ENCODE data around the gene CAMKV. TPM values are rescaled to one million over a fixed set of nuclear protein-coding genes. Genes with fewer than 3 reads are reported as not detected.
A peak's percentile ranks its signal among the peaks of the same experiment; 100 is the strongest.
"Not testable (repeated sequence)": the region's sequence is repeated elsewhere in the genome, so short reads cannot be mapped to it uniquely, and the experiment has no call there.

CAMKV gene
- total and polyA plus RNA-seq, 3 experiments from 2014 or later: 0.44 to 0.77 TPM; not detected in 1

DNA sequence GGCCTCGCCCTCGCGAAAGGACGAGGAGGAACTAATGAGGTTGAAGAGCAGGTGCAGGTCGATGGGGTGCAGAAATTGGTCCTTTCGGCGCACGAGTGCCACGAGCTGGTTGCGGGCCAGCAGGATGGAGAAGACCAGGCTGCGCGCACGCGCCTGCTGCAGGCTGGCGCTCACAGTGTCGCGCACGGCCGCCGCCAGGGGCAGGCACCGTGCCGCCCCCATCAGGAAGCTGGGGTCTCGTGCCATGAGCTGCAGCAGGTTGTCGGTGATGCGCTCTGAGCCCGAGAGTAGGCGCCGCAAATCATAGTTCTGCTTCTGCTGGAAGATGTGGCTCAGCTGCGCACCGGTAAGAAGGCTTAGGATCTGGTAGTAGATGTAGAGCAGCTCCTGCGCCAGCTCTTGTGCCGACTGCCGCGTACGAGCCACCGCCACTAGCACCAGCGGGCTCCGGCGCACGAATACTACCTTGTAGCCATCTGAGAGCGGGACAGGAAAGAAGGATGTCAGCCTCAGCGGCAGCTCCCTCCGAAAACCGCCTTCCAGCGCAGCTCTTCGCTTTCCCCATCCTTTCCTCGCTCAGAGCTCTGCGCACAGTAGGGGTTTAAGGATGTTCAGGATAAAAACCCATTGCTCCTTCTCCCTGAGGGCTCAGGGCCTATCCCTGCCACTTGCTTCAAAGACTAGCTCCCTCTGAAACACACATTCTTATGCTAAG is 40.9 kb upstream of the CAMKV start:
- Mint-ChIP-seq H3K27ac (peak overlapping the region in 1 of 8 donors; percentile 43), H3K36me3 (peaks cover 0 to 46% (median 13%) of the 10 kb centered on the region in 3 donors), H3K27me3 (no peaks in the 10 kb centered on the region), H3K9me3 (no peaks in the 10 kb centered on the region), H3K4me3 (no peak overlapping the region), H3K4me1 (peaks cover 10 to 16% (median 11%) of the 10 kb centered on the region in 3 donors)
- Histone ChIP-seq H3K4me3 (ENCODE audit: low read length) (no peak overlapping the region), H3K27ac (ENCODE audit: low read depth, low read length) (no peak overlapping the region), H3K36me3 (ENCODE audit: insufficient read depth, low read length) (peaks cover 8% of the 10 kb centered on the region), H3K9me3 (ENCODE audit: low read length) (no peaks in the 10 kb centered on the region), H3K4me1 (ENCODE audit: insufficient read depth, low read length) (peaks cover 12% of the 10 kb centered on the region), H3K27me3 (ENCODE audit: insufficient read depth, low read length, poor library complexity, severe bottlenecking) (no peaks in the 10 kb centered on the region)
- DNase-seq: no peak
- CTCF ChIA-PET: no interaction called here
- POLR2A ChIA-PET: no interaction called here

DNA sequence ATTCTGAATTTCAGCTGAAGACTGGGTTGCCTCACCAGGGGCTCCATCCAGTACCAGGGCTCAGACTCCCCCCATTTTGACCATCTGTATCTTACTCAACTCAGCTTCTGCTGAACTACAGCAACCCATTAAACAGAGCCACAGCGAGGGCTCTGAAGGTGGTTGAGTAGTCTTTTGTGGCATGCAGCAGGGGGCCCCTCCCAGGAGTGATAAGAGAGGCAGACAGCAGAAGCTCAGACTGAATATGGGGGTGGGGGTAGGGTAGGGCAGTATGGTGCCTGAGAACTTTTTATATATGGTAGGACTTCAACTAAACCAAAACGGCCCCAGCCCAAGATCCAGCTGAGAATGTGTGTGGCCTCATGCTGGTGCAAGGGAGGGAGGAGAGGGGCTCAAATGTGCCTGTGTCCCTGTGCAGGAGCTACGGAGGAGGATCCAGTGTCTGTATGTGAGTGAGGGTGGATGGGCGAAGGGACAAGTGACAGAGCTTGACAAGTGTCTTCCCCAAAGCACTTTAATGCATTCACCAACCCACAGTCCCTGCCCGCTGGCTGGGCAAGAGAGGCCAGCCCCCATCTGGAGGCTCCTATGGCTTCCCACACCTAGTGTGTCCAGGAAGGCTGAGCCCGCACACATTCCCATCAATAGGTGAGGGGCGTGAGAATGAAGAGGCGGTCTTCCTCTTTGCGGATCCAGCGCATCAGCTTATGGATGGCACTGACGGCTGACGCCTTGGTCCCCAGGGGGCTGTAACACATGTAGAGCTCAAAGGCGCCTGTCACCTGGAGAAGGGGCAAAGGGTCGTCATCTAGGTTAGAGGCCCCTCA is 38.9 kb upstream of the CAMKV start:
- Histone ChIP-seq H3K4me1 (ENCODE audit: insufficient read depth, low read length) (peaks cover 25% of the 10 kb centered on the region), H3K27ac (ENCODE audit: low read depth, low read length) (no peak overlapping the region), H3K36me3 (ENCODE audit: insufficient read depth, low read length) (peaks cover 8% of the 10 kb centered on the region), H3K4me3 (ENCODE audit: low read length) (no peak overlapping the region), H3K9me3 (ENCODE audit: low read length) (no peaks in the 10 kb centered on the region), H3K27me3 (ENCODE audit: insufficient read depth, low read length, poor library complexity, severe bottlenecking) (no peaks in the 10 kb centered on the region)
- ChIA-PET CTCF (no interaction called here), POLR2A (no interaction called here)
- H3K27me3 Mint-ChIP-seq: no peaks in the 10 kb centered on the region
- H3K27ac Mint-ChIP-seq: no peak overlapping the region
- H3K4me1 Mint-ChIP-seq: peaks cover 13 to 26% (median 17%) of the 10 kb centered on the region in 3 donors
- no peak overlapping the region for H3K4me3 Mint-ChIP-seq
- no peak for DNase-seq
- no peaks in the 10 kb centered on the region for H3K9me3 Mint-ChIP-seq
- H3K36me3 Mint-ChIP-seq: peaks cover 0 to 46% (median 13%) of the 10 kb centered on the region in 3 donors

- Mint-ChIP-seq H3K27ac (peak overlapping the region in 6 of 8 donors; percentile 54 to 98 (median 74)), H3K4me1 (peaks cover 13 to 30% (median 17%) of the 10 kb centered on the region in 3 donors), H3K4me3 (peak overlapping the region; percentile 33 to 74 (median 50)), H3K27me3 (no peaks in the 10 kb centered on the region), H3K9me3 (no peaks in the 10 kb centered on the region), H3K36me3 (peaks cover 0 to 27% (median 6%) of the 10 kb centered on the region in 3 donors)
- Histone ChIP-seq H3K4me3 (ENCODE audit: low read length) (peak overlapping the region; percentile 39), H3K27ac (ENCODE audit: low read depth, low read length) (peak overlapping the region; percentile 24), H3K4me1 (ENCODE audit: insufficient read depth, low read length) (peaks cover 25% of the 10 kb centered on the region), H3K27me3 (ENCODE audit: insufficient read depth, low read length, poor library complexity, severe bottlenecking) (no peaks in the 10 kb centered on the region), H3K9me3 (ENCODE audit: low read length) (no peaks in the 10 kb centered on the region), H3K36me3 (ENCODE audit: insufficient read depth, low read length) (peaks cover 8% of the 10 kb centered on the region)
- CTCF ChIA-PET: interaction anchor here (1.1 to 2.1 kb wide), 3 partner anchors 19 to 103 kb away, joined by 3 to 8 read pairs (median 3); partner anchors contain the start of gene INKA1
- POLR2A ChIA-PET: no interaction called here
- peak in 4 of 5 donors; percentile 16 to 63 (median 30) for DNase-seq
Measured at GRCh38 chr3:49906073-49906743, 36.5 kb upstream of the CAMKV start.

GRCh38 chr3:49904448-49904847 is 34.7 kb upstream of the CAMKV start:
- H3K27me3 ChIP-seq (ENCODE audit: insufficient read depth, low read length, poor library complexity, severe bottlenecking); H3K9me3 Mint-ChIP-seq; H3K9me3 ChIP-seq (ENCODE audit: low read length); H3K36me3 ChIP-seq (ENCODE audit: insufficient read depth, low read length); H3K27ac ChIP-seq (ENCODE audit: low read depth, low read length); DNase-seq; H3K36me3 Mint-ChIP-seq; H3K27me3 Mint-ChIP-seq; POLR2A ChIA-PET: not testable (repeated sequence)
- peaks cover 13 to 31% (median 17%) of the 10 kb centered on the region in 3 donors for H3K4me1 Mint-ChIP-seq
- peak overlapping the region; percentile 53 for H3K4me3 ChIP-seq (ENCODE audit: low read length)
- CTCF ChIA-PET: interaction anchor here (1.0 to 1.3 kb wide), 2 partner anchors 23 to 65 kb away, joined by 3 to 4 read pairs; no protein-coding TSS in a partner anchor
- peak overlapping the region in 4 of 8 donors; percentile 29 to 94 (median 87) for H3K27ac Mint-ChIP-seq
- H3K4me3 Mint-ChIP-seq: peak overlapping the region in 4 of 7 donors; percentile 27 to 85 (median 62)
- H3K4me1 ChIP-seq (ENCODE audit: insufficient read depth, low read length): peaks cover 25% of the 10 kb centered on the region

- Histone ChIP-seq H3K4me1 (ENCODE audit: insufficient read depth, low read length) (peaks cover 25% of the 10 kb centered on the region), H3K27ac (ENCODE audit: low read depth, low read length) (peak within 1 kb of the TSS; percentile 53), H3K27me3 (ENCODE audit: insufficient read depth, low read length, poor library complexity, severe bottlenecking) (no peaks in the 10 kb centered on the region), H3K9me3 (ENCODE audit: low read length) (no peaks in the 10 kb centered on the region), H3K4me3 (ENCODE audit: low read length) (peak within 1 kb of the TSS; percentile 53), H3K36me3 (ENCODE audit: insufficient read depth, low read length) (no peaks in the 10 kb centered on the region)
- peak within 1 kb of the TSS in 7 of 8 donors; percentile 5 to 94 (median 88) for H3K27ac Mint-ChIP-seq
- peaks cover 0 to 3% (median 0%) of the 10 kb centered on the region in 3 donors for H3K36me3 Mint-ChIP-seq
- H3K27me3 Mint-ChIP-seq: no peaks in the 10 kb centered on the region
- DNase-seq: peak; percentile 74 to 86 (median 79)
- H3K4me1 Mint-ChIP-seq: peaks cover 13 to 31% (median 17%) of the 10 kb centered on the region in 3 donors
- H3K4me3 Mint-ChIP-seq: peak within 1 kb of the TSS; percentile 41 to 89 (median 84)
- ChIA-PET CTCF (interaction anchor here (1.0 to 1.3 kb wide), 2 partner anchors 24 to 64 kb away, joined by 3 to 4 read pairs; no protein-coding TSS in a partner anchor), POLR2A (no interaction called here)
- no peaks in the 10 kb centered on the region for H3K9me3 Mint-ChIP-seq
Measured at GRCh38 chr3:49903451-49904424, 34.0 kb upstream of the CAMKV start, which contains the start of gene MST1R. MST1R (minus strand) TSS chr3:49903873; CDS start chr3:49903609, 264 bp downstream.

DNA sequence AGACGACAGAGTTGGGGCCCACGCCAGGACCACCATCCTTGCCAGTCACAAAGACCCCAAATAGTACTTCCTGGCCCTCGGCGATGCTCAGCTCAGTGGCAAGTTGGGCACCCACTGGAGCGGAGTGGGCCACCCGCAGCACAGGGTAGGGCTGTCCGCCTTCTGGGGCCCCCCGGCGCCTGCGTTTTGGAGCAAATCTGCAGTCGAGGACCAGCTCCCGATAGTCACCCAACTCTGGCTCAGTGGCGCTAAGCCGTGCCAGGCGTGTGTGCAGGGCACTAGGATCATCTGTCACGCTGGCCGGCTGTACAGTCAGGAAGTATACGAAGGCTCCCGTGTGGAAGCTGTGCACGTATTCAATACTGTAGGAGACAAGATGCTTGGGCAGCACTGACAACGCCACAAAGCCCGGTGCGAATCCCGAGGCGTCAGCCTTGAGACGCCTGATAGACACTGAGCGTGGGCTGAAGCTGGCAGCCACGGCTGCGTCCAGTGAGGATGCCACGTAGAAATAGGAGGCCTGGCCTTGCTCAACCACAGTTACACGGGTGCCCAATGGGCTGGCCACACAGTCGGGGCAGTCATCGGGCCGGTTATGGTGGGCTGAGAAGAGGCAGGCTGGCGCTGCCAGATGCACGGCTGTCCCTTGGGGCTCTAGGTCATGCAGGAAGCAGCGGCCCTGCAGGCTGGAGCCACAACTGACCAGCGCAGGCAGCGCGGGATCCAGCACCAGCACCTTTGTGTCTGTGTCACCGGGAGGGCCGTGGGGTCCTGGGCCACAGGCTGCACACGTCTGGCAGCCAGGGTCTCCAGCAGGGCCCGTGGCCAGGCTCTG is 33.0 kb upstream of the CAMKV start:
- Mint-ChIP-seq H3K27ac (no peak overlapping the region), H3K4me1 (peaks cover 13 to 31% (median 17%) of the 10 kb centered on the region in 3 donors), H3K36me3 (no peaks in the 10 kb centered on the region), H3K27me3 (no peaks in the 10 kb centered on the region), H3K9me3 (no peaks in the 10 kb centered on the region), H3K4me3 (peak overlapping the region in 1 of 7 donors; percentile 51)
- H3K36me3 ChIP-seq (ENCODE audit: insufficient read depth, low read length): no peaks in the 10 kb centered on the region
- CTCF ChIA-PET: interaction anchor here (0.6 to 1.3 kb wide), 2 partner anchors 37 to 1648 kb away, joined by 3 read pairs; partner anchors contain the start of gene RBM6
- no peak overlapping the region for H3K27ac ChIP-seq (ENCODE audit: low read depth, low read length)
- no peak overlapping the region for H3K4me3 ChIP-seq (ENCODE audit: low read length)
- H3K27me3 ChIP-seq (ENCODE audit: insufficient read depth, low read length, poor library complexity, severe bottlenecking): no peaks in the 10 kb centered on the region
- no peak for DNase-seq
- H3K4me1 ChIP-seq (ENCODE audit: insufficient read depth, low read length): peaks cover 25% of the 10 kb centered on the region
- no peaks in the 10 kb centered on the region for H3K9me3 ChIP-seq (ENCODE audit: low read length)
- POLR2A ChIA-PET: interaction anchor here (0.5 kb wide), 1 partner anchor 507 kb away, joined by 3 read pairs; no protein-coding TSS in a partner anchor

All from CD8-positive, alpha-beta memory T cell (primary cell).